B cell (primary cell): Measurements from ENCODE around the gene RNF175. TPM values are rescaled to one million over a fixed set of nuclear protein-coding genes. Genes with fewer than 3 reads are reported as not detected.

Experiments
- ATAC-seq: fragments of 200-7000 bp; cut with Tn5 transposase; one replicate; pipeline ENCODE4 v1.10.0; 2021; ENCODE audit warnings: low read depth, mild to moderate bottlenecking, moderate number of reproducible peaks, moderate library complexity
- CTCF ChIA-PET: fragments of 350-600 bp; sonication (Branson Sonifier 250); formaldehyde crosslinking; loops from one replicate; lab custom pipeline; 2021; ENCODE audit warnings: antibody characterized with exemption, inconsistent platforms; lab: Charles Lee
- POLR2A ChIA-PET: fragments of 350-600 bp; sonication (Branson Sonifier 250); formaldehyde crosslinking; loops from one replicate; lab custom pipeline; 2021; ENCODE audit warnings: antibody characterized with exemption; lab: Charles Lee
- DNase-seq: peaks from one replicate; pipeline ENCODE4 v3.0.0; 2013
- H2AFZ ChIP-seq: 2 replicates; pipeline ENCODE4 v1.6.1; 2012; ENCODE audit warnings: mild to moderate bottlenecking, low read depth, low read length; ENCODE audit not compliant: insufficient read depth, poor library complexity, severe bottlenecking
- H3K27ac ChIP-seq, 2 donors: 1 replicate in 1 of 2; 2 replicates in 1 of 2; pipeline ENCODE4 v1.5.1; 2012 to 2013; ENCODE audit warnings: low read length in 2 of 2, mild to moderate bottlenecking in 2 of 2, moderate library complexity in 1 of 2
- H3K27me3 ChIP-seq, 4 experiments: fragments of 200-600 bp in 1 of 4; sonication (generic) in 1 of 4; replicated peaks in 1 of 4; 1 replicate in 2 of 4; 2 replicates in 2 of 4; pipeline versions ENCODE4 v1.6.1 to v1.7.0; 2013 to 2016; ENCODE audit warnings: low read length in 3 of 4, mild to moderate bottlenecking in 2 of 4, mixed read lengths in 1 of 4, moderate library complexity in 1 of 4; ENCODE audit not compliant: insufficient read depth in 4 of 4, control insufficient read depth in 3 of 4; ENCODE audit errors: control extremely low read depth in 1 of 4
- H3K36me3 ChIP-seq, 2 experiments: replicated peaks in 1 of 2; 1 replicate in 1 of 2; 2 replicates in 1 of 2; pipeline versions ENCODE4 v1.6.1 to v1.7.1; 2013; ENCODE audit warnings: low read length in 1 of 2; ENCODE audit not compliant: insufficient read depth in 2 of 2, control insufficient read depth in 1 of 2; ENCODE audit errors: control extremely low read depth in 1 of 2, extremely low read depth in 1 of 2
- H3K4me1 ChIP-seq, 2 donors: fragments of 200-600 bp in 1 of 2; sonication (generic) in 1 of 2; 1 replicate in 1 of 2; 2 replicates in 1 of 2; pipeline versions ENCODE4 v1.5.1 to v1.6.1; 2013 to 2017; ENCODE audit warnings: low read length in 2 of 2; ENCODE audit not compliant: control insufficient read depth in 2 of 2, insufficient read depth in 2 of 2
- H3K4me2 ChIP-seq: replicated peaks from 2 replicates; pipeline ENCODE3; 2012; ENCODE audit warnings: mild to moderate bottlenecking, low read depth, low read length; ENCODE audit not compliant: poor library complexity, severe bottlenecking
- H3K4me3 ChIP-seq, 5 experiments: fragments of 200-600 bp in 1 of 5; sonication (generic) in 1 of 5; 1 replicate in 3 of 5; 2 replicates in 2 of 5; pipeline versions ENCODE4 v1.5.1 to v1.7.0; 2011 to 2016; ENCODE audit warnings: low read length in 4 of 5, mild to moderate bottlenecking in 4 of 5, low read depth in 2 of 5, control low read depth in 1 of 5, moderate library complexity in 1 of 5; ENCODE audit not compliant: insufficient read depth in 1 of 5; ENCODE audit errors: control extremely low read depth in 1 of 5, extremely low read depth in 1 of 5
- H3K79me2 ChIP-seq: fragments of 200-600 bp; sonication (generic); one replicate; pipeline ENCODE4 v1.6.0; 2016; ENCODE audit warnings: low read length; ENCODE audit not compliant: control insufficient read depth, insufficient read depth
- H3K9ac ChIP-seq: fragments of 200-600 bp; sonication (generic); 2 replicates; pipeline ENCODE4 v1.6.1; 2017; ENCODE audit warnings: mild to moderate bottlenecking, low read length, moderate library complexity
- H3K9me3 ChIP-seq, 3 donors: one replicate each; pipeline versions ENCODE4 v1.6.1 to v1.7.1; 2013; ENCODE audit warnings: low read length in 2 of 3; ENCODE audit not compliant: control insufficient read depth in 2 of 3, insufficient read depth in 1 of 3; ENCODE audit errors: control extremely low read depth in 1 of 3
- H4K20me1 ChIP-seq: 2 replicates; pipeline ENCODE4 v1.6.0; 2012; ENCODE audit warnings: mild to moderate bottlenecking, low read length; ENCODE audit not compliant: insufficient read depth, control insufficient read depth, poor library complexity, severe bottlenecking
- H3K27ac Mint-ChIP-seq: one replicate; pipeline ENCODE4 v1.8.0; 2021; ENCODE audit warnings: mixed read lengths
- H3K27me3 Mint-ChIP-seq: one replicate; pipeline ENCODE4 v1.8.0; 2021; ENCODE audit warnings: mixed read lengths
- H3K4me1 Mint-ChIP-seq: one replicate; pipeline ENCODE4 v1.8.0; 2021; ENCODE audit warnings: mixed read lengths
- H3K4me3 Mint-ChIP-seq: one replicate; pipeline ENCODE4 v1.8.0; 2021; ENCODE audit warnings: mixed read lengths
- H3K9me3 Mint-ChIP-seq: one replicate; pipeline ENCODE4 v1.8.0; 2022; ENCODE audit warnings: mixed read lengths; ENCODE audit not compliant: insufficient read depth
- CTCF ChIP-seq: fragments of 200-600 bp; IDR thresholded peaks from one replicate; pipeline ENCODE4 v1.8.0; 2022; ENCODE audit warnings: antibody characterized with exemption, mild to moderate bottlenecking
- EZH2 ChIP-seq: IDR thresholded peaks from 2 replicates; pipeline ENCODE4 v1.6.1; 2012; ENCODE audit warnings: borderline replicate concordance, low read depth, mild to moderate bottlenecking, moderate library complexity, low read length; ENCODE audit not compliant: insufficient read depth, poor library complexity, severe bottlenecking
- WGBS: methylation state at CpG from one replicate; pipeline ENCODE4 v1.1.5; 2013; ENCODE audit warnings: missing lambda C conversion rate; ENCODE audit not compliant: insufficient coverage; 5-methylcytosine and 5-hydroxymethylcytosine counted together
- intact Hi-C: fragments of 100-400 bp; cut with micrococcal nuclease; formaldehyde crosslinking; loops from one replicate; pipeline ENCODE4 v1.10.0; 2022
- polyA plus RNA-seq: library from polyadenylated mRNA; depleted of rRNA; stranded (reverse); fragments of >200 nt; gene quantifications from 2 replicates; pipeline ENCODE4 v1.2.3, GENCODE V29; 2012
- total RNA-seq, 2 donors: library from RNA; stranded (reverse); fragments of 120-200 nt in 1 of 2; gene quantifications; 1 replicate in 1 of 2; 2 replicates in 1 of 2; pipeline versions ENCODE4 v1.2.3 to v1.2.4, GENCODE V29; 2013 to 2022

The RNF175 gene
- total and polyA plus RNA-seq, 2 donors (not counting 1 experiment from before 2014, with no cell fraction given): not detected

- H3K9ac ChIP-seq: peak overlapping the region; percentile 28
- intact Hi-C loops: no loop called here
- WGBS: 13% methylated on average over 29 of the region's 37 CpGs
- ChIA-PET CTCF (no interaction called here), POLR2A (no interaction called here)
- Mint-ChIP-seq H3K4me3 (peak overlapping the region; percentile 89), H3K4me1 (peaks cover 46% of the 10 kb centered on the region), H3K27ac (no peak overlapping the region), H3K9me3 (no peaks in the 10 kb centered on the region), H3K27me3 (peaks cover 89% of the 10 kb centered on the region)
- no peaks in the 10 kb centered on the region for H3K79me2 ChIP-seq
- H3K36me3 ChIP-seq: no peaks in the 10 kb centered on the region
- H2AFZ ChIP-seq: peak overlapping the region; percentile 55
- H3K27ac ChIP-seq: no peak overlapping the region
- TF ChIP-seq EZH2 (no peak), CTCF (no peak)
- H3K9me3 ChIP-seq: peaks cover 0 to 4% (median 0%) of the 10 kb centered on the region in 3 donors
- H3K4me3 ChIP-seq: peak overlapping the region in 3 of 5 experiments; percentile 17 to 45 (median 31)
- peaks cover 0 to 75% (median 56%) of the 10 kb centered on the region in 4 experiments for H3K27me3 ChIP-seq
- no peaks in the 10 kb centered on the region for H4K20me1 ChIP-seq
- DNase-seq (peak; percentile 32), ATAC-seq (no peak)
- peaks cover 46 to 50% of the 10 kb centered on the region in 2 donors for H3K4me1 ChIP-seq
- peak overlapping the region; percentile 79 for H3K4me2 ChIP-seq
These were observed 32.2 kb upstream of the RNF175 start for GRCh38 chr4:153791746-153792617.
